Islet of Langerhans (tissue), 1 donor: Measurements from ENCODE around the gene VWA5A.

ENCODE experiments used
- FAIRE-seq: peaks from one replicate; lab custom pipeline; 2011; peaks lifted over from hg19 to GRCh38; lab: Jason Lieb, UNC

VWA5A gene

GRCh38 chr11:124114942-124115781 lies at the start of gene VWA5A:
VWA5A (plus strand) TSS chr11:124115450; CDS start chr11:124117512, 2,062 bp downstream.
- peak; percentile 98 for FAIRE-seq

- FAIRE-seq = no peak
These were observed 46.6 kb upstream of the VWA5A start for GRCh38 chr11:124068601-124069110.

- no peak for FAIRE-seq
These were observed 45.5 kb upstream of the VWA5A start for GRCh38 chr11:124069429-124070401.

- FAIRE-seq = peak; percentile 99
These were observed 44.2 kb upstream of the VWA5A start for GRCh38 chr11:124070915-124071622.

GRCh38 chr11:124071623-124071948 lies 43.7 kb upstream of the VWA5A start:
- no peak for FAIRE-seq

- no peak for FAIRE-seq
These were observed 43.1 kb upstream of the VWA5A start for GRCh38 chr11:124072147-124072546.

- no peak for FAIRE-seq
These were observed 40.7 kb upstream of the VWA5A start for GRCh38 chr11:124074554-124074953.

GRCh38 chr11:124075492-124075840 lies 39.8 kb upstream of the VWA5A start:
- FAIRE-seq = no peak

- FAIRE-seq = no peak
These were observed 39.2 kb upstream of the VWA5A start for GRCh38 chr11:124075841-124076651.

- FAIRE-seq = no peak
These were observed 38.0 kb upstream of the VWA5A start for GRCh38 chr11:124077266-124077665.

GRCh38 chr11:124078591-124078990 lies 36.7 kb upstream of the VWA5A start:
- FAIRE-seq = no peak

GRCh38 chr11:124079631-124080326 lies 35.5 kb upstream of the VWA5A start:
- no peak for FAIRE-seq

- FAIRE-seq = no peak
These were observed 34.8 kb upstream of the VWA5A start for GRCh38 chr11:124080327-124081001.

- FAIRE-seq = no peak
These were observed 33.8 kb upstream of the VWA5A start for GRCh38 chr11:124081483-124081882.

- FAIRE-seq = no peak
These were observed 32.9 kb upstream of the VWA5A start for GRCh38 chr11:124082371-124082770.

- FAIRE-seq = no peak
These were observed 29.7 kb upstream of the VWA5A start for GRCh38 chr11:124085583-124085982.

- peak; percentile 21 for FAIRE-seq
These were observed 29.0 kb upstream of the VWA5A start for GRCh38 chr11:124085997-124086846.

GRCh38 chr11:124090996-124091395 lies 24.3 kb upstream of the VWA5A start:
- FAIRE-seq = no peak

GRCh38 chr11:124093330-124093729 lies 21.9 kb upstream of the VWA5A start:
- no peak for FAIRE-seq
